Measurements from ENCODE around the gene PRKAR1A.
"Not testable (repeated sequence)": the region's sequence is repeated elsewhere in the genome, so short reads cannot be mapped to it uniquely, and the experiment has no call there.

The PRKAR1A gene

DNA sequence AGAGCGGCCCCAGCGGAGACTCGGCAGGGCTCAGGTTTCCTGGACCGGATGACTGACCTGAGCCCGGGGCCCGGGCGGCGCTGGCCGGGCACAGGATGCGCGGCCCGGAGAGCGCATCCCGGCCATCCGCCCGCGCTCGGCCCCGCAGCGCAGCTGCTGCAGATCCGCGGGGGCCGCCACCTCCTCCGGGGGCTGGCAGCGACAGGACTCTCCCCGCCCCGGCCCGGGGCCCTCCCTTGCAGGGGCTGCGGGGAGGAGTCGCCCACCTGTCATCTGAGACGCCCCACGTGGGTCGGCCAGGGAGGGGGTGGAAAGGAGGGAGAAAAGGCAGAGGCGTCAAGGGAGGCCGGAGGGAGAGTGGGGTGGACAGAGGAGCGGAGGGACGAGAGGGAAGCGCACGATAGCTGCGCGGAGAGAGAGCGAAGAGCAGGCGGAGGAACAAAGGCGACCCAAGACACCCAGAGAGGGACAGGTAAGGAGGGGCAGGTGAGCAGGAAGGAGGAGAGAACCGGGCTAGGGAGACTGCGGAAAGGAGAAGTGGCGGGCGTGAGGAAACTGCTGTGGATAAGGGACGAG lies 471 bp upstream of the PRKAR1A start:
- DNase-seq = peak; percentile 78

DNA sequence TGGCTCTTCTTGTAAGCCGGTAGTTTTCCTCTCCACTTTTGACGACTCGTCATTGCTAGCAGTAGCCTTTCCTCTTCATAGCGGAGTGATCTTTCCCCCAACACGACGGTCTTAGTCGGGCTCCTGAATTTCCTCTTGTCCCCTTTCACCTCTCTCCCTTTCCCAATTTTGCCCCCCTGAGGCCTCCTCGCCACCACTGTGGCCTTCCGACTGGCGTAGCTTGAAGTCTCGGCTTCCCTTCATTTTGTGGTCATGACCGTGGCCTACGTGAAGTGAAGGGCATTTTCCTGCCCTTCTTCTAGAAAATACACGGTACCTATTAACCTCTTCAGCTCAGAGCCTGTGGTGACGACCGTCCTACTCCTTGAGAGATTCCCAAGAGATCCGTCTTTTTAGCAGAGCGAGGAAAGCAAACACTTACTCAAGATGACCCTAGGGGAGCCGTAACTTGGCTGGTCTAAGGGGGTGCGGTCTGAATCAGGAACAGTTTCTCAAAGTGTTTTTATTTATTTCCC lies 787 bp downstream of the PRKAR1A start:
- DNase-seq = no peak

DNA sequence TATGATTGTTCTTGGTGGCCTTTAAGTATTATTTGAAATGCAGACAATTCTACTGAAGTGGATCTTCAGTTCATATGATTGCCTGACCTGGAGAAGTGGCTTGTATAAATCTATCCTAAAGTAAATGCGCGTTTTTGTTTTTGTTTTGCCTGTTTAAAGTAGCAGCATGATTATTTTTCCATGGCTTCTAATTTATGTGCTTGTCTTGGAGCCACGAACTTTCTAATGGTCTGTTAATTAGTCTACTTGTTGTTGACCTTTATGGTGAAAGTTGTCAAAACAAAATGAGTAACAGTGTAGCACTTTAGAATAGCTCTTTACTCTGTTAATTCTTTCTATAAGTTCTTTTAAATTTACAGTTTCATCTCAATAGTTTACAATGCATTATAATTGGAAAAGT lies 1.7 kb downstream of the PRKAR1A start:
- no peak for DNase-seq

DNA sequence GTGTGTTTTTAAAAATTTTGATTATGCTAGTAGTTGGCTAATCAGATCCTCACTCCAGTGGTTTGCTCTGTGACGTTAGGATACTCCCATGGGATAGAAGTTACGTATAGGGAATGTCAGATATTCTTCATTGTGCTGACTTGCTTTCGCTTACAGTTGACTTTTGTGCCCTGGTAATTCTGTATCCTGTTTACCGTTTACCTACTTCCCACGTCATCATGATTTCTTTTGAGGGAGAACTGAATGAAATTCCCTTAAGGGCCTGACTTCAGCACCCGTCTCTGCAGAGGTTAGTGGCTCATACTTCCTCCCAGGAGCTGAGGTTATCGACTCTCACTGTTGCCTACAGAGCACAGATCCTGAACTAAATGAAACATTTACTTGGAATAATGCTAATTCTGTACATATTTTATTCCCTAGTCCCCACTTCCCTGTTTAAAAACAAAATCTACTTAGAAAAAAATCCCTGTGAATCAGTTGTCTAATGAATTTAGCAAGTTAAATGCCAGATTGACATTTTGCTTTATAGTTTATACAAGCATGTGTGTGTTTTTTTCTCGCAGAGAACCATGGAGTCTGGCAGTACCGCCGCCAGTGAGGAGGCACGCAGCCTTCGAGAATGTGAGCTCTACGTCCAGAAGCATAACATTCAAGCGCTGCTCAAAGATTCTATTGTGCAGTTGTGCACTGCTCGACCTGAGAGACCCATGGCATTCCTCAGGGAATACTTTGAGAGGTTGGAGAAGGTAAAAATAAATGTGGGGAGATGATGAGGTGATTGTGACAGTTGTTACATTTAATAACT lies 2.8 kb downstream of the PRKAR1A start:
- no peak for DNase-seq

DNA sequence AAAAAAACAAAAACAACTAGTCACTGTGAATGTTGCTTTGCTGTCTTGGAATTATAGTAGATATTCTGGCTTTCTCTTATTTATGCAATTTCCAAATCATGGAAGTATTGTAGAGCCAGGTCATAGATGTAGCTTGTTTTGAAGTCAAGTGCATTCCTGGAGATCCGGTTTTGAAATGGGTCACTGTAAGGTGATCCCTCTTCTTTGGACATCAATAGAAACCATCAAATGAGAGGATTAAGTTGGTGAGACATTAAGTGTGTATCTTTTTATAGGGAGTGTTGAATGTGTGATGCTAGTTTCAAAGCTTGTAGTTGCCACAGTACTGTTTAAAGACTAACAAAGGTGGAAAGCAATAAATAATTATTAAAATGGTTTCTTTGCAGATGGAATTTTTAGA lies 4.5 kb downstream of the PRKAR1A start:
- no peak for DNase-seq

DNA sequence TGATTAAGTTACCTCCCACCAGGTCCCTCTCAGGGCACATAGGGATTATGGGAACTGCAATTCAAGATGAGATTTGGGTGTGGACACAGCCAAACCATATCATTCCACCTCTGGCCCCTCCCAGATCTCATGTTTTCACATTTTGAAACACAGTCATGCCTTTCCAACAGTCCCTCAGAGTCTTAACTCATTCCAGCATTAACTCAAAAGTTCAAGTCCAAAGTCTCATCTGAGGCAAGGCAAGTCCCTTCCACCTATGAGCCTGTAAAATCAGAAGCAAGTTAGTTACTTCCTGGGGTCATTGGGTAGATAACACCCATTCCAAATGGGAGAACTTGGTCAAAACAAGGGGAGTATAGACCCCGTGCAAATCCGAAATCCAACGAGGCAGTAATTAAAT lies 5.4 kb downstream of the PRKAR1A start:
- DNase-seq = not testable (repeated sequence)

DNA sequence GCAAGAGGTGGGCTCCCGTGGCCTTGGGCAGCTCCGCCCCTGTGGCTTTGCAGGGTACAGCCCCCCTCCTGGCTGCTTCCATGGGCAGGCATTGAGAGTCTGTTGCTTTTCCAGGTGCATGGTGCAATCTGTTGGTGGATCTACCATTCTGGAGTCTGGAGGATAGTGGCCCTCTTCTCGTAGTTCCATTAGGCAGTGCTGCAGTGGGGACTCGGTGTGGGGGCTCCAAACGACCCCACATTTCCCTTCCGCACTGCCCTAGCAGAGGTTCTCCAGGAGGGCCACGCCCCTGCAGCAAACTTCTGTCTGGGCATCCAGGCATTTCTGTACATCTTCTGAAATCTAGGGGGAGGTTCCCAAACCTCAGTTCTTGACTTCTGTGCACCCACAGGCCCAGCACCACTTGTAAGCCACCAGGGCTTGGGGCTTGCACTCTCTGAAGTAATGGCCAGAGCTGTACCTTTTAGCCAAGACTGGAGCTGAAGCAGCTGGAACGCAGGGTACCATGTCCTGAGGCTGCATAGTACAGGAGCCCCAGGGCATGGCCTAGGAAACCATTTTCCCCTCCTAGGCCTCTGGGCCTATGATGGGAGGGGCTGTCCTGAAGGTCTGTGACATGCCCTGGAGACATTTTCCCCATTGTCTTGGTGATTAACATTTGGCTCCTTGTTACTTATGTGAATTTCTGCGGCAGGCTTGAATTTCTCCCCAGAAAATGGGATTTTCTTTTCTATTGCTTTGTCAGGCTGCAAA lies 6.0 kb downstream of the PRKAR1A start:
- no peak for DNase-seq

DNA sequence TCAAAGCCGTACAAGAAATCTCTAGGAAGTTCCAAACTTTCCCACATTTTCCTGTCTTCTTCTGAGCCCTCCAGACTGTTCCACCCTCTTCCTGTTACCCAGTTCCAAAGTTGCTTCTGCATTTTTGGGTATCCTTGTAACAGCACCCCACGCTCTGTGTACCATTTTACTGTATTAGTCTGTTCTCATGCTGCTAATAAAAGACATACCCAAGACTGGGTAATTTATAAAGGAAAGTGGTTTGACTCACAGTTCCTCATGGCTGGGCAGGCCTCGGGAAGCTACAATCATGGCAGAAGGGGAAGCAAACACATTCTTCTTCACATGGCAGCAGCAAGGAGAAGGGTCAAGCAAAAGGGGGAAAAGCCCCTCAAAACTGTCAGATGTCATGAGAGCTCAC lies 6.8 kb downstream of the PRKAR1A start:
- not testable (repeated sequence) for DNase-seq

DNA sequence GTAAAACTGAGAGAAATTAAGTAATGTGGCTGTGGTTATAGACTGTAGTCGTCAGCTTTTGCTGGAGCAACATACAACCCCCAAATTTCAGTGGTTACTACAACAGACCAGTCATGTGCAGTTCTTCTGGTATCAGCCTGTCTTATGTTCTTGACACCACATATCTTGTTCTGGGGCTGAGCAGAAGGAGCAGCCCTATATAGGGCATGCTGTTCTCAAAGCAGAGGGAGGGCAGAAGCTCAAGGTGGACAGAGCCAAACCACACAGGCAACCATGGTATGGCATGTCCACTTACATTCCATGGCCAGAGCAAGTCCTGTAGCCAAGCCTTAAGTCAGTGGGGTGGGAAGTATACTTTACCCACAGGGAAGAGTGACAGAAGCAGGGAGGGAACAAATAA lies 7.7 kb downstream of the PRKAR1A start:
- no peak for DNase-seq

DNA sequence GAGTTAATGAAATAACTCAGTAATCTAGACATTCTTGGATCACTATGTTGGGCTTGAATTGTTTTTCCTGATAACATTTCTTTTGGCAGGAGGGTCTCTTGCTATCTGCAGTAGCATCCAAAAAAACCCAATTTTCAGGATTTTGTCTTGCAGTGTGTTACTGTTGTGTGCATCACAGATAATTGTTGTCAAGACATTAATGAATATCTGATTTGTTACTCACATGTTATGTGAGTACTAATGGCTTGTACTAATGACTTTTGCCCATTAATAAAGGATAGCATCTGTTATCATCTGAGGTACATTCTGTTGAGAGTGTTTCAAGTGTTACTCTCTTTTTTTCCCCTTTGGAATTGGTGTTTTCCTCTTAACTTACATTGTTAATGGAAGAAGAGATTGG lies 10.0 kb downstream of the PRKAR1A start:
- DNase-seq = no peak

DNA sequence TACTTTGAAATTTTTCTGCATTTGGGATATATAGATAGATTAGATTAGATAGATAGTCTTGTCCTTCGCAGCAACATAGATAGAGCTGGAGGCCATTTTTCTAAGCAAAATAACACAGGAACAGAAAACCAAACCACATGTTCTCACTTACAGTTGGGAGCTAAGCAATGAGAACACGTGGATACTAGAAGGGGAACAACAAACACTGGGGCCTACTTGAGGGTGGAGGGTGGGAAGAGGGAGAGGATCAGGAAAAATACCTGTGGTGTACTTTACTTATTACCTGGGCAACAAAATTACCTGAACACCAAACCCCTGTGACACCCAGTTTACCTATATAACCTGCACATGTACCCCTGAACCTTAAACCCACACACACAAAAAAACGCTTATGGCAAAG lies 14.3 kb downstream of the PRKAR1A start:
- no peak for DNase-seq

DNA sequence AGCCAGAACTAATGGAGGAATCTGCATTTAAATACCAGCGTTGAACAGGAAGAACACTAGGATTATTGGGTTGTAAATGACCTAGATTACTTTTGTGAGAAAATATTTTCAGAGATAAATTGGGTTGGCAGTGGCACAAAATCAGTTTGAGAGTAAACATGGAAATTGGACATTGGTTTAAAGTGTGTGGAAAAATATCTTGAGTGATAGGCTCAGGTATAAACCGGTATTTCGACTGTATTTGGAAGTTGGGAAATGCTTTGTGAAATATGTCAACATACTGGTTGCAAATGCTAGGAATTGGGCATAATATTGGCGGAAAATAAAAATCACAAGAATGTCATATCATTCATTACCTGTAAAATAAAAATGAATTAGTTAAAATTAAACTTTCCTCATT lies 15.1 kb downstream of the PRKAR1A start:
- DNase-seq = no peak

DNA sequence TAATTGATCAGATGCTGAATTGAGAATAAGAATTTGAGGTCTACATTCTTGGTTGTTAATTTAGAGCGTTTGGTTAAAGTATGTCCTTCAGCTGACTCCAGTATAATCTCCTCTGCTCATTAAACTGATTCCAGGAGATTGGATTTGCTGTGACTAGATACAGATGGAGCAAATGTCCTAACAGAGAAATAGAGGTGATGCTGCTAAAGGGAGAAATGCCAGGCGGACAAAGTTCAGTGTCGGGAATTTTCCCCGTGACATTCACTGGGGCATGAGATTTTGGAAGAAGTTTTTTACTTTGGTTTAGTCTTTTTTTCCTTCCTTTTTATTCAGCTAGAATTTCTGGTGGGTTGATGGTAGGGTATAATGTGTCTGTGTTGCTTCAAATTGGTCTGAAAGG lies 19.0 kb downstream of the PRKAR1A start:
- DNase-seq = no peak

DNA sequence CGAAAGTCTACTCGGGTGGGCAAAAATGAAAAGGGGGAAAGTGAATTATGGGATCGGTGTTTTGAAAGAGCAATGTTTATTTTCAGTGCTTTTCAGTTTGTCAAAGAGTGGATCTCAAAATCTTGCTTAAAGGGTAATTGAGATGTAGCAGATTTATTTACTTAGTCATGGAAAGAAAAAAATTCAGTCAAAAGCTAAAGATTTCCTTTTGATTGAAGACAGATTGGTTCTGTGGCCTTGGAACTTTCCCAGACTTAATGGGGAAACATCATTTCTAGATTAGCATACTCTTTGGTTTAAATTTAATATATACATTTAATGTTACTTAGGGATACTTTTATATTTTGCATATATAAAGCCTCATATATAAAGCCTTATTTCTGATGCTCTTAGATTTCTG lies 20.6 kb downstream of the PRKAR1A start:
- no peak for DNase-seq

DNA sequence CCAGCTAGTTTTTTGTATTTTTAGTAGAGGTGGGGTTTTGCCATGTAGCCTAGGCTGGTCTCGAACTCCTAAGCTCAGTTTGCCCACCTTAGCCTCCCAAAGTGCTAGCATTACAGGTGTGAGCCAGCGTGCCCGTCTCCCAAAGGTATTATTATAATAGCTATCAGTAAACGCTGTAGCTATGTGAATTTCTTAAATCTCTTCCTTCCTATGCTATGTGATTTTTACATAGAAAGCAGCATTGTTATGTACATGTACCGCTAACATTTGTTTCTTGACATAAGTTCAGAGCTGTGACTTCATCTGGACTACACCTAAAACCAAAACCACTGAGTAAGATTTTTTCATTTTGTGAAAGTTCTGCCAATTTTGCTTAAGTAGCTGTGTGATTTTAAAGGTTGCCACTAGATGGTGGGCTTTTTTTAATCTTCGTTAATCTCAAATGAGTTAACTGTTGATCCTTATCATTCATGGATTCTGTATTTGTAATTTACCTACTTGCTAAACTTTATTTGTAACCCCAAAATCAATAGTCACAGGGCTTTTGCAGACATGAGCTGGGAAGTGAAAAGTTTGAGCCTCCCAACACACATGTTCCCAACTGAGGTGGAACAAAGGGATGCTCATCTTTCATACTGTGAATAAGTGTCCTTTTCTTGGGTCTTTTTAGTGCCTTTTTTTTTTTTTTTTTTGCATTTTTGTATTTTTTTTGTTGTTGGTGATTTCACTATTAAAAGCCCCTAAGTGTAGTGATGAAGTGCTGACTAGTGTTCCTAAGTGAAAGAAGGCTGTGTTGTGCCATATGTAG lies 21.9 kb downstream of the PRKAR1A start:
- DNase-seq = peak; percentile 69

DNA sequence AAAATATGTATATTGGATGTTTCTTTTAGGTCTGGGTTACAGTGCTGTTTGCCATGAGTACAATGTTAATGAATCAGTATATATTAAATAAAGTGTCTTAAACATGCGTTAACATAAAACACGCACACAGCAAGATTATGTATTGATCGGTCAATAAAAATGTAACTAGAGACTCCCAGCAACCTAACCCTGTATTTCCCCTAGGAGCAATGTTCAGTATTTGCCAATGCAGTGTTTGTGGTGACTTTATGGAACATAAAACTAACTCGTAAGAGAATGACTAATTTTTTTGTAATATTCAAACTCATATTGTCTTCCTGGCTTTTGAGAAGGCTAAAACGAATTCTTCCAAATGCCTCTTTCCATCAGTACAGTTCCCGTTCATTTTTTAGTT lies 22.5 kb downstream of the PRKAR1A start:
- no peak for DNase-seq

DNA sequence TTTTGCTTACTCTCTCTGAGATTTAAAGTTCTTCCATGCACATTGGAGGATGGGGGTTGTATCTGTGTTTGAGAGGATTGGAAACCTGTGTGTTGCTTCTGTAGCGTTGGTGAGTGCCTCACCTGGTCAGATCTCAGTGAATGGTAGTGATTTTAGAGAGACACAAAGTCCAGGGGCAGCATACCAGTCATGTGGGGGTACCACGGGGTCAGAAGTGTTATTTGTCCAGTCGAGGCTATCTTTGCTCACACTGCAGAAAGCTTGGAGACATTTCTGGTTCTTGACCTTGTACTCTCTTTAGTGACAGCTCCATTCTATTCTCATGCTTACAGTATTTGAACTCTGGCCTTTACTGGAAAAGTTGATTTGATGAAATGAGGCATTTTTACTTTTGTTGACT lies 23.7 kb downstream of the PRKAR1A start:
- no peak for DNase-seq

DNA sequence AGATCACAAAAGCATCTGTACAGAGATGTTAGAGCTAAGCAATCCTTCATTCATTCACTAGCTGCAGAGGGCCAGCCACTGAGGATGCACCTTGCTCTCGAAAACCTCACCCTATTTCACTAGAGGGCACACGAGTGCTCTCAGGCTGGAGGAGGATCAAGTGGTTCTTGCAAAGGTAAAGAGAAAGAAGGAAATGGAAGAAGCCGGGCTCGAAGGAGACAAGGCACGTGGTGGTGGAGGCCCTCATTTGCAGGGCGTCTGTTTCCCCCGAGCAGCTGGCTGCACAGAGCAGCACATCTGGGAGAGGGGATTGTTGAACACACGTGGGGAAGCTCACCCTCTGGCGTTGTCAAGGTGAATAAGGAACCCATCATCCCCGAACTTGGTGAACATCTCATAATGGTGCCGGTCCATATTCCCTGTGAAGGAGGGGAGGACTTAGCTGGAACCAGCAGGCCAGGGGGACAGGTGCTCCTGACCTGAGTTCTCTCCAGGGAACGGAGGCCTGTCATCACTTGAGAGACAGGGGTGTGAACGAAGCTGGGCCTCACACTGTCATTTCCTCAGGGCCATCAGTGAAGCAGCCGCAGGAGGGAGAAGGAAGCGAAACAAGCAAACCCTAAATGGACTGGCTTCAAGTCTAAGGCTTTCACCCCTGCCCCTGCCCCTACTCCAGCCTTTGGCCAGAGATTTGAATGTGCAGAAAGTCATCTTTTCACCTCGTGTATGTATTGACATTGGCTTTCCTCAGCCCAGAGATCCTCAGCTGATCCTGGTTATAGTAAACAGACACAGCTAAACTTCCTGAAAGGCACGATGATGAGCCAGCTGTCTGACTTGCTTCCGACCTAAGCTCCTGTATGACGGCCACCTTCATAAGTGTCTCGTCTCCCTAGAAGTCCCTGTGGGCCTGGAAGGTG lies 27.6 kb downstream of the PRKAR1A start:
- peak; percentile 58 for DNase-seq

DNA sequence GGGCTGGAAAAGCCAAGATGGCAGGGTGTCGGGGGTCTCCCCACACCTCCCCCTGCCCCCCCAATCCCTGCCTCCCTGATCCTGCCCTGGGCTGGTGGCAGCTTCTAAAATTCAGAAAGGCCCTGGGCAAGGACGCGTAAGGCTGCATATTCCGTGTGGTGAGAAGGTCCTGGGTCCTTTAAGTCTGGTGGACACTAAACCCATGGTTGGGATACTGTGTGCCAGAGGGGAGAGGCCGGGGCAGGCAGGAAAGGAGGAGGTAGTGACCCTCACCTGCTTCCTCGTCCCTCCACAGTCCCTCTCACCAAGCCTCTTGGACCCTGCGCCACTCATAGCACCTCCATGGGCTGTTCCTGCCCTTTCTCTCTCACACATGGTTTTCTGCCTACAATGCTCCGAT lies 28.8 kb downstream of the PRKAR1A start:
- DNase-seq = no peak

DNA sequence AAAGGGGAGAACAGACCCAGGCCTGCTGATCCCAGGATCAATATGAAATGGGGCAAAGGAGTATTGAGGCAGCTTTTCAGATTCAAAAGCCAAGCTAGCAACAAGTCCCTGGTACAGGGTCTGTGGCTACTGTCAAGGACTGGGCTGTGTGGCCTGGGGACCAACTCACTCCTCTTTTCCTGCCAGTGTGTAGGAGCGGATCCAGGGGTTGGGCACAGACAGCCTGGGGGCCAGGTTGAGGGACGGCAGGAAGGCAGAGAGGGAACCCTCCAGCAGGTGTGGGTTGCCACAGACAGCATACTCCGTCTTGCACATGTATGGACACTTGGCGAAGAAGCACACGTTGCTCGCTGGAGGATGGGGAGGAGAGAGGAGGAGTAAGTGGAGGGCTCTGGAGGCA lies 29.6 kb downstream of the PRKAR1A start:
- DNase-seq = no peak

DNA sequence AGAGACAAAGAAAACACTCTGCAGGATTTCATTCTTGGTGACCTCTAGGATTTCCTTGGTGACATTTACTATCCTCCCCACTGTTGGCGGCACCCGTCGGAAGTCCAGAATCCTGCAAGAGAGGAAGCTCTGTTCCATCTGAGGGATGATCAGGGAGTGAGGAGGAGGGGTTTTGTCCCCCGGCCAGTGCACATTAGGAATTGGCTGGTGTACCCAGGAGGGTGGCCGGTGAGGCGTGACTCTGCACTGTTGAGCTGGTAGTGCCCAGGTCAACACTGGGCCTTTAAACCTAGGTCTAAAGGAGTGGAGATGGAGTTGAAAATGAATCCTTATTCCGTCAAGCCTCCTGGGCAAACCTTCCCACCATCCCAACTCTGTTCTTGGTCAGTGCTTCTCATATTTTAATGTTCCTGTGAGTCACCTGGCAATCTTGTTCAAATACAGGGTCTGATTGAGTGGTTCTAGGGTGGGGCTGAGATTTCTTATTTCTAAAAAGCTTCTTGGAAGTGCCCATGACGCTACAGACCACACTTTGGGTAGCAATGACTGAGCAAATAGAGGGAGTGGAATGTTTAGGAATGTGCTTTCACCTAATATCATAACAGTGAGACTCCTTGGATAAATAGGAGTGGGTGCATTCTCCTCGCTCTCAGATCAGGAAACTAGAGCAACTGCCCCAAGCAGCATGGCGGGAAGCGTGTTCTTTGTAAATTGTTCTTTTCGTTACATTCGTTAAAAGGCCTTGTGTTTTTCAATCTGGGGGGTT lies 30.7 kb downstream of the PRKAR1A start:
- no peak for DNase-seq
